HL-60 (cell line): ENCODE data around the gene CCDC88B.

Experiments used
- GABPA ChIP-seq: IDR thresholded peaks from 2 replicates; pipeline ENCODE4 v1.6.1; 2012; ENCODE audit warnings: low read depth
- POLR2AphosphoS5 ChIP-seq: IDR thresholded peaks from 2 replicates; pipeline ENCODE4 v1.6.1; 2012; ENCODE audit warnings: low read depth
- SPI1 ChIP-seq: IDR thresholded peaks from 2 replicates; pipeline ENCODE4 v1.6.1; 2012; ENCODE audit warnings: low read depth, mild to moderate bottlenecking, borderline replicate concordance
- TF ChIP-seq, protein P1 (sequence below): IDR thresholded peaks from one replicate; pipeline ENCODE4 v1.5.1; 2011; ENCODE audit warnings: low read length, control low read depth, inconsistent platforms; ENCODE audit not compliant: insufficient read depth
- TF ChIP-seq, protein P2 (sequence below): IDR thresholded peaks from 2 replicates; pipeline ENCODE4 v1.6.1; 2012; ENCODE audit warnings: low read depth; ENCODE audit not compliant: insufficient replicate concordance

DNA sequence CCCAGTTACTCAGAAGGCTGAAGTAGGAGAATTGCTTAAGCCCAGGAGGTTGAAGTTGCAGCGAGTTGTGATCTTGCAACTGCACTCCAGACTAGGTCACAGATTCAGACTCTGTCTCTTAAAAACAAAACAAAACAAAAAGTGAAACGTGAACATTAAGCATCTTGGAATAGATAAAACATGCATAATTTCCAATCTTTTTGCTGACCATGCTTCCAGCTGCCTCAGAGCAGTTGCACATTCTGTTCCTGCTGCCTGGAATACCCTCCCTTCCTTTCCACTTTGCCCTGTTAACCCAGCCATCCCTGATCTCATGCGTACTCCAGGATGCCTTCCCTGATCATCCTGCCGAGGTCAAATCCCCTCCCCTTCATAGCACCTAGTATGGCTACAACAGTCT, 718 bp upstream of the CCDC88B start:
- TF ChIP-seq, protein P1, sequence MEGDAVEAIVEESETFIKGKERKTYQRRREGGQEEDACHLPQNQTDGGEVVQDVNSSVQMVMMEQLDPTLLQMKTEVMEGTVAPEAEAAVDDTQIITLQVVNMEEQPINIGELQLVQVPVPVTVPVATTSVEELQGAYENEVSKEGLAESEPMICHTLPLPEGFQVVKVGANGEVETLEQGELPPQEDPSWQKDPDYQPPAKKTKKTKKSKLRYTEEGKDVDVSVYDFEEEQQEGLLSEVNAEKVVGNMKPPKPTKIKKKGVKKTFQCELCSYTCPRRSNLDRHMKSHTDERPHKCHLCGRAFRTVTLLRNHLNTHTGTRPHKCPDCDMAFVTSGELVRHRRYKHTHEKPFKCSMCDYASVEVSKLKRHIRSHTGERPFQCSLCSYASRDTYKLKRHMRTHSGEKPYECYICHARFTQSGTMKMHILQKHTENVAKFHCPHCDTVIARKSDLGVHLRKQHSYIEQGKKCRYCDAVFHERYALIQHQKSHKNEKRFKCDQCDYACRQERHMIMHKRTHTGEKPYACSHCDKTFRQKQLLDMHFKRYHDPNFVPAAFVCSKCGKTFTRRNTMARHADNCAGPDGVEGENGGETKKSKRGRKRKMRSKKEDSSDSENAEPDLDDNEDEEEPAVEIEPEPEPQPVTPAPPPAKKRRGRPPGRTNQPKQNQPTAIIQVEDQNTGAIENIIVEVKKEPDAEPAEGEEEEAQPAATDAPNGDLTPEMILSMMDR, result no peak
- TF ChIP-seq POLR2AphosphoS5 (no peak), GABPA (no peak), SPI1 (no peak)
- TF ChIP-seq, protein P2, sequence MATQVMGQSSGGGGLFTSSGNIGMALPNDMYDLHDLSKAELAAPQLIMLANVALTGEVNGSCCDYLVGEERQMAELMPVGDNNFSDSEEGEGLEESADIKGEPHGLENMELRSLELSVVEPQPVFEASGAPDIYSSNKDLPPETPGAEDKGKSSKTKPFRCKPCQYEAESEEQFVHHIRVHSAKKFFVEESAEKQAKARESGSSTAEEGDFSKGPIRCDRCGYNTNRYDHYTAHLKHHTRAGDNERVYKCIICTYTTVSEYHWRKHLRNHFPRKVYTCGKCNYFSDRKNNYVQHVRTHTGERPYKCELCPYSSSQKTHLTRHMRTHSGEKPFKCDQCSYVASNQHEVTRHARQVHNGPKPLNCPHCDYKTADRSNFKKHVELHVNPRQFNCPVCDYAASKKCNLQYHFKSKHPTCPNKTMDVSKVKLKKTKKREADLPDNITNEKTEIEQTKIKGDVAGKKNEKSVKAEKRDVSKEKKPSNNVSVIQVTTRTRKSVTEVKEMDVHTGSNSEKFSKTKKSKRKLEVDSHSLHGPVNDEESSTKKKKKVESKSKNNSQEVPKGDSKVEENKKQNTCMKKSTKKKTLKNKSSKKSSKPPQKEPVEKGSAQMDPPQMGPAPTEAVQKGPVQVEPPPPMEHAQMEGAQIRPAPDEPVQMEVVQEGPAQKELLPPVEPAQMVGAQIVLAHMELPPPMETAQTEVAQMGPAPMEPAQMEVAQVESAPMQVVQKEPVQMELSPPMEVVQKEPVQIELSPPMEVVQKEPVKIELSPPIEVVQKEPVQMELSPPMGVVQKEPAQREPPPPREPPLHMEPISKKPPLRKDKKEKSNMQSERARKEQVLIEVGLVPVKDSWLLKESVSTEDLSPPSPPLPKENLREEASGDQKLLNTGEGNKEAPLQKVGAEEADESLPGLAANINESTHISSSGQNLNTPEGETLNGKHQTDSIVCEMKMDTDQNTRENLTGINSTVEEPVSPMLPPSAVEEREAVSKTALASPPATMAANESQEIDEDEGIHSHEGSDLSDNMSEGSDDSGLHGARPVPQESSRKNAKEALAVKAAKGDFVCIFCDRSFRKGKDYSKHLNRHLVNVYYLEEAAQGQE, result no peak
